NCI-H2227 (cell line): Measurements from ENCODE around the gene ANKRD34B.
"Not testable (repeated sequence)": the region's sequence is repeated elsewhere in the genome, so short reads cannot be mapped to it uniquely, and the experiment has no call there.

ENCODE experiments used
- DNase-seq: peaks from one replicate; lab custom pipeline; 2025; ENCODE audit not compliant: unreplicated experiment; lab: John Stamatoyannopoulos, UW

ANKRD34B gene

DNA sequence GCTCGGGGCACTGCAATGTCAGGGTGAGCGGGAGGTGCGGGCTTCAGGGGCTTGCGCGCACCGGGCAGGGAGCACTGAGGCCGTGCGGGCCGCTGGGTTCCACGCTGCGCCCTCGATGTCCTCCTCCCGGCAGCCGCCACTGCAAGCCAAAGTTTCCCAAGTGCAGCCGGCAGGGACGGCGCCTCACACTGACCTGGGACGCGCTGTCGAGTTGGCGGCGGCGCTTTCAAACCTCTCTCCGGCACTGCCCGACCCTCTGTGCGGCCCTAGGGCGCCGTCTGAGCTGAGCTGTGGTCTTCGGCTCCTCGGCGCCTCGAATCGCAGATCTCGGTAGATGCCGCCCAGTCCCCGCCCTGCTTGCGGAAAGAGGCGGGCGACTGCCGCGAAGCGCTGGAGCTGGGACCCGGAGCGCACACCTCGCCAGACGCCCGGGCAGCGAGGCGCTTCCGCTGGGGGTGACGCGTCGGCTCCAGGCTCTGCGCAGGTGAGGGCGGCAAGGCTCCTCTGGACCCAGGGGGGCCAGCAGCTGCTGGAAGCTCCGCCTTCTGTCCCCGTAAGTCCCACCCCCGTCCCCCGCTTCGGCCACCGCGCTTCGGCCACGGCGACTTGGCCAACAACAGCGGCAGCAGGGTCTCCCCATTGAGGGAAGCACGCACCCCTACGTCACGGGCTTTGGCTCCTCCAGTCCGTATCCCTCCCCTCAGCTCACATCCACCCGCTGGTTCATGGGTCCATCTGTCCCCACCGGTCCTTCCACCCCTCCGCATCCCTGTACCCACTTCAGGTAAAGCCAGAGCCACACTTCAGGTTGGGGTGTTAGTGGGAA, at the start of gene ANKRD34B:
Gene ANKRD34B (minus strand): TSS at position 320 of the 826 bp plus-strand sequence. CDS start 10,261 bp downstream, outside the sequence.
- peak; percentile 41 for DNase-seq

DNA sequence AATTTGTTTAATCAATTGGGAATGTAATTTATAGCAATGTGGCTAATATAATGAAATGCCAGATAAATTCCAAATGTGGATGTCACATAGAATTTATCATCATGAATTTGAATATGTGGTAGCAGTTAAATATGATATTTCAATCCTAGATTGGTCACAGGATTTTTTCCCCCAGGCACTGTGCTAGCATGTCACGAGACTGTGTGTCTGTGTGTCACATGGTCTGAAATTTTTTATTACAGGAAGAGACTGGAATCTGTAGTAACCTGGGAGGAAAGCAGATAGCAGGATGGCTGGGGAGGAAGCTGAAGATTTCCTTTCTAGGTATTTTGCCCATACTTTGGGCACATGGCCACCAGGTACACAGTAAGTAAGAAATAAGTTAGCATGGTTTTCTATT, 49.0 kb upstream of the ANKRD34B start:
- no peak for DNase-seq

DNA sequence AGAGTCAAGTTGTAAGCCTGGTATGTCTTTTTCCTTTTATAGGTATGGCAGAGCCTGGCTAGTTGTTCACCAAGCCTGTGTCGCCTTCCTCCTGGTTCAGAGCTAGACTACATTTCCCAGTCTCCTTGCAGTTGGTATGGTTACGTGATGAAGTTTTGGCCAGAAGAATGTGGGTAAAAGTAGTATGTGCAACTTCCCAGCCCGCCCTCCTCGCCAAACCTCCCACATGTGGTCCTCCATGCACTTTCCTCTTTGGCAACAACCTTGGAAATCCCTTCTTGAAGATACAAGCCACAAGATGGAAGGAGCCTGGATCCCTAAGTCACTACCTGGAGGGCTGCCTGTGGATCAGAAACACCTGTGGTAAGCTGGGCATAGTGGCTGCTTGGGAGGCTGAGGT, 48.4 kb upstream of the ANKRD34B start:
- no peak for DNase-seq

DNA sequence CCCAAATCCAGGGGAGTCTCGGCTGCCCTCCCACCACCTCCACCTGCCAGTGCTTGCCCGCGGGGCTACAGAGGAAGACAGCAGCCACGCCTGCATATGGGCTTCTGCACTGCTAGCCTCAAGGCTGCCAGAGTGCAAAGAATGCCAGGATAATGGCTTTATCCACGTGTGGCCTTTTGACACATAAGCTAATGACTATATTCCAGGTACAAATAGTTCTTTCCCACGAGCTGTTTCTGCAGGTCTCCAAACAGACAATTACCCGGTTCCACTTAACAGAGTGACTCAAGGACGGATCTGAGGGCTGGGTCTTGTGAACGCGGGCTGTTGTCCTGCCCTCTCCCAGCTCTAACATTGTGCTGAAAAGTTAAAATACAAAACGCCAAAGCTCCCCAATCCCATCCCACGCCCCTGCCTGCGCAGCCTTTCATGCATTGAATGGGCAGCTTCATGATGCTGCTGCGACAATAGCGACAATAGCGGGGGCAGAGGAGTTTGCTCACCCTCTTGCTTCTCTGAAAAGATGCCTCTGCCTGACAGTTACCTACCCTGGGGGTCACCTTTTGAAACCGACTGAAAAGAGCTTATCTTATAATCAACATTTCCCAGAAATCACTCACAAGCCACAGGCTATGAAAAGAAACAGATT, 45.3 kb upstream of the ANKRD34B start:
- DNase-seq: no peak

DNA sequence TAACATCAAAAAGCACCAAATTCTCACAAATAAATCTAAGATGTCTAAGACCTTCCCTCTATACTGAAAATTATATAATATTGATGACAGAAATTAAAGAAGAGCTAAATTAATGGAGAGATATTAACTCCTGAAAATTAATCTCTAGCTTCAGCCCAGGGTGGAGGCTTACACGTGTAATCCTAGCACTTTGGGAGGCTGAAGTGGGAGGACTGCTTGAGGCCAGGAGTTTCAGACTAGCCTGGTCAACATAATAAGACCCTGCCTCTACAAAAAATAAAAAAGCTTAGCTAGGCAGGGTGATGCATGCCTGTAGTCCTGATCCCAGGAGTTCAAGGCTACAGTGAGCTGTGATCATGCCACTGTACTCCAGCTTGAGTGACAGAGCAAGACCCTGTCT, 39.6 kb upstream of the ANKRD34B start:
- DNase-seq: no peak

DNA sequence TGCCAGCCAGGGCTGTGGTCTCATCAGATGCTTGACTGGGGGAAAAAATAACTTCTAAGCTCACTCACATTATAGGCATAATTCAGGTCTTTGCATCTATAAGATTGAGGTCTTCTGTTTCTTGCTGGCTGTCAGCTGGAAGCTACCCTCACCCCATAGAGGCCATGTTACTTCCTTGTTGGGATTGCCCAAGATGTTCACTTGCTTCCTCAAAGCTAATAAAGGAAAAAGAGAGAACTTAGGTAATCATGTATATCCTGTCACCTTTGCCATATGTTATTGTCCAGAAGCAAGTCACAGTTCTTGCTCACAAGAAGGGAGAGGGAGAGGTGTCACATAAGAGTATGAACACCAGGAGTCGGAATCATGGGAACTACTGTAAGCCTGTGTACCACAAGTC, 38.7 kb upstream of the ANKRD34B start:
- no peak for DNase-seq

DNA sequence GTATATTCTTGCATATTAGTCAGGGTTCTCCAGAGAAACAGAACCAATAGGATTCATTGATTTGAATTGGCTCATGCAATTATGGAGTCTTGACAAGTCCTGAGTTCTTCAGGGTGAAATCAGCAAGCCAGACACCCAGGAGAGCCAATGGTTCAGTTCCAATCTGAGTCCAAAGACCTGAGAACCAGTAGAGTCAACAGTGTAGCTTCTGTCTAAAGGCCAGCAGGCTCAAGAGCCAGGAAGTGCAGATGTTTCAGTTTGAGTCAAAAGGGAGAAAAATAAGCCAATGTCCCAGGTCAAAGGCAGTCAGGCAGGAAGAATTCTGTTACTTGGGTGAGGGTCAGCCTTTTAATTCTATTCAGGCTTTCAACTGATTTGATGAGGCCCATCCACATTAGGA, 37.8 kb upstream of the ANKRD34B start:
- DNase-seq: no peak

DNA sequence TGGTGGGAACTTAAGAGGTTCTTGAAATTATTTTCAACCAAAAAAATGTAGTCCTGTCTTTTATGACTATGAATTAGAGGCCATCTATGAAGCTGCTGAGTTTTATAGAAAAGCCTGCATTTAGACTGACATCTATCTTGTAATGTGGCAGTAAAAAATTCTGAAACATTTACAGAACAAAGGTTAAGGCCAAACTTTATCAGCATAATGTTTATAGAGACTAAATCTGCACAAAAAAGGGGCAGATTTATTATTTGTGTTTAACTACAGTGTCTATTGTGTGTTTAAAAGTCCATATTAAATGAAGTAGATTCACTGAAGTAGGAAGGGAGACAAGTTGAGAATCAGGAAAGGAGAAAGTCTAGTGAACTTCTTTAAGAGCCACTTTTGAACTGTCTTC, 37.3 kb upstream of the ANKRD34B start:
- DNase-seq: no peak

DNA sequence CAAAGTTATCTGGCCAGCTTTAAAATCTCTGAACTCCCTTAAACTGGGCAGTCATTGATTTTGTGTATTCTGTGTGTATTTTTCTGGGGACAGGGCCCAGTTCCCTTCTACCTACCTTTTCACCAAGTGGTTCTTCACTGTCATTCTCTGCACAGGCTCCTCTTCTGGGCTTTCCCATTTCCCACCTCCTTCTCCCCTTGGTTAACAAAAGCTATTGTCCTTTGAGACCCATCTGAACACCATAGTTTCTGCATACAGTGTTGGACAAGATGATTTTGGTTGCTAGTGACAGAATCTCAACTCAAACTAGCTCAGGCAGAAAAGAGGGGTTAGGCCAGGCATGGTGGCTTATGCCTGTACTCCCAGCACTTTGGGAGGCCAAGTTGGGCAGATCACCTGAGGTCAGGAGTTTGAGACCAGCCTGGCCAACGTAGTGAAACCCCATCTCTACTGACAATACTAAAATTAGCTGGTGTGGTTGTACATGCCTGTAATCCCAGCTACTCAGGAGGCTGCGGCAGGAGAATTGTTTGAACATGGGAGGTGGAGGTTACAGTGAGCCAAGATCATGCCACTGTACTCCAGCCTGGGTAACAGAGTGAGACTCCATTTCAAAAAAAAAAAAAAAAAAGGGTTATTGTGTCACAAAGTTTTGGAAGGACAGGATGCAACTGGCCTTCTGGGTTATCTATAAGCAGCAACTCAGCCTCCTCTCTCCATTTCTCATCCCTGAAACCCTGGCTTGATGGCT, 31.0 kb upstream of the ANKRD34B start:
- no peak for DNase-seq

DNA sequence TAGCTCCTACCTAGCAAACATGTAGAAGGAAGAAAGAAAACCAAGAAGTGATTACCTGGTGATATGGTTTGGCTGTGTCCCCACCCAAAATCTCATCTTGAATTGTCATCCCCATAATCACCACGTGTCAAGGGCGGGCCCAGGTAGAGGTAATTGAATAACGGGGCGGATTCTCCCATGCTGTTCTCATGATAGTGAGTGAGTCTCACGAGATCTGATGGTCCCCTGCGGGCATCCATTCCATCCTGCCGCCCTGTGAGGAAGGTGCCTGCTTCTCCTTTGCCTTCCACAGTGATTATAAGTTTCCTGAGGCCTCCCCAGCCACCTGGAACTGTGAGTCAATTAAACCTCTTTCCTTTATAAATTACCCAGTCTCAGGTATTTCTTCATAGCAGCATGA, 27.4 kb upstream of the ANKRD34B start:
- DNase-seq: no peak

DNA sequence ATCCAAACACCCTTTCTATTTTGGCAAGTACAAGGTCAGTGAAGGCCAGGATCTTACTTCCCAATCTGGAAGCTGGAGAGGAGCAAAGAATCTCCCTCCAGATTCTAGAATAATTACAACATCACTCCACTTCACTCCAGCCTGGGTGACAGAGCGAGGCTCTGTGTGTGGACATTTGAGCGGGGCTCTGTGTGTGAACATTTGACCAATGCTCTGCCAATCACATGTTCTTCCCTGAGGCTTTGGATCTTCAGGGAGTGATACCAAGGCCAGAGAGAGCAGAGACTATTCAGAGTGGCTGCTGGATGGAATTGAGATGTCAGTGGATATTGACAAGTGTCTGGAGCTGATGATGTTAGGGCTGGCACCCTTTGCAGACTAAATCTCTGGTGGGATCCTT, 24.7 kb upstream of the ANKRD34B start:
- no peak for DNase-seq

DNA sequence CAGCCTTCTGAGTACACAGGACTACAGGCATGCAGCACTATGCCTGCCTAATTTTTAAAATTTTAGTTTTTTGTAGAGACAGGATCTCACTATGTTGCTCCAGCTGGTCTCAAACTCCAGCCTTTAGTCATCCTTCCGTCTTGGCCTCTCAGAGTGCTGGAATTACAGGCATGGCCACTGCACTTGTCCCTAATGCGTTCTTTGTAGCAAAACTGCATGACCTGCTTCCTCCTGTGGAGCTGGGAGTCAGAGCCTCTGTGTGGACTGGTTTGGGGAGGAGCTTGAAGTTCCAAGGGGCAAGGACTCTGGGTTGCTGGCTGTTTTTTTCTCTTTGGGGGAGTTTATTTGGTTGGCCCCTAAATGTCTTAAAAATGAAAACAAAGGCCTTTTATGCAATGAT, 22.7 kb upstream of the ANKRD34B start:
- DNase-seq: no peak

DNA sequence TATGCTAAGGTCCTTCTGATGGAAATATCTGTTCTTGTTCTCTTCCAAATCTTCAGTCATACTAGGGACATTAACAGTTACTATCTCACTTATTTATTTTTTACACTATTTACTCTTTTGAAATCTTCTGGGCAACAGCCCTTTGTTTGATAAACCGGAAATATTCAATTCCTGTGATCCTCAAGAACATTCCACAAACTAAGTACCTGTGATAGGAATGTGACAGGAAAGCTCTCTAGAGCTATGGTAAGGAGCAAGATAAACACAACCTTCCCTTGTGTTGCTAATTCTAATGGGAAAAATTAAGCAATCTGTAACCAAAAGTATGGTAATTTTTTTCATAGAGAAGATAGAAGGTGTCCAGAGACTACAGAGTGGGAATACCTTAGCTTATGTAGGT, 22.0 kb upstream of the ANKRD34B start:
- DNase-seq: no peak

DNA sequence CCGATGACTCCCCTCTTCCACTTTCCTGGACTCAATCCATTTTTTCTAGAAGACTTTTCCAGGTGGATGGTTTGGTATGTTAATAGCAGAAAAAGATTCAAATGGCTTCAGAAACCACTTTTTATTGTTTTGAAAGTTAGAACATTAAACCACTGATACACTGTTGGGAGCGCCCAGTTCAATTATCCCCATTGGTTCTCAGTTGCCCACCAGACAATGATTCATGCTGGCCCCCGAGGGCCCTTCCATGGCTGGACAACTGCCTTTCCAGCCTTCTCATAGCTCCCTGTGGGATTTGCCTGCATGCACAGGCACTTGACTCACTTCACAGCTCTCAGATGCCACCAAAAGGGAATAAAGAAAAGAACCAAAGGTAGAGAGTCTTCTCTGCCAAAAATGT, 21.3 kb upstream of the ANKRD34B start:
- no peak for DNase-seq

DNA sequence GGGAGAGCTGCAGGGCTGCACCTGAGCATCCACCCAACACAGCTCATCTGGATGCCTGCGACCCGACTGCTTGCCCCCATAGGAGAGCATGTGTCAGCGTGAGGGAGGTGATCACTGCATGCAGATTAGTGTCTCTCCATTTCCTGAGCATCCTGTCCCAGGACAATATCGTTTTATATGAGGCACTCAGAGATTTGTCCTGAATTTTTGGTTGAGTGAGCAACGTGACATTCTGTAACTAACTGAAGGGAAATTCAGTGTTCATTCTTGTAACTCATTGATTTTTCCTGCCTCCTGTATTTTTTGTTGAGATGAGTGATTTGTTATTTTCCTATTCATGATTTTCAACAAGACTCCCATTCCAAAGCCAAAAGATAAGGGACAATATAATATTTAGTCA, 20.7 kb upstream of the ANKRD34B start:
- DNase-seq: no peak

DNA sequence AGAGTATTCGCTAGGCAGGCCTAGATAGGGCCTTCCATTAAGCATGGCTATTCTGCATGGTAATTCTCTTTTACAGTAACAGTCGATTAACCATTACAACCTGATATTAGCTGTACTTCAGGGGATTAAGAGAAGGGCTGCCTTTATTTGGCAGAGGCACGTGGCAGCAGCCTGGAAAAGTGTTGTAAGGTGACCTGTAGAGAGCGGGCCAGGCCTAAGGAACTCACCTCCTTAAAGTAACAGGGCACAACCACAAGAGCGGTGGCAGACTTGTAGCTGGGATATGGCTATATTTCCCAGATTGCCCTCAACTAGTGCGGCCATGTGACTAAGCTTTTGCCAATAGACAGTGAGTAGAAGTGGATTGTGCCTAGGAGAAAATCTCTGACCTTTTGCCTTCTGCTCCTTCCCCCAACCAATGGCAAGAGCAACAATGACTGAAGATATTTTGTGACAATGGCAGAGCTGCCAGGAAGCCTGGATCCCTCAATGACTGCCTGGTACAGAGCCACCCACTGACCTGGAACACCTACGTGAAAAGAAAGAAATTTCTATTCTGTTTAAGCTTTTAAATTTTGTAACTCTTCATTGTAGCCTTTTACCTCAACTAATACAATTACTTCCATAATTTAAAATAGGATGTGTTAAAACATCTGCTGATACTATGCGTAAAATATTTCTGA, 18.9 kb upstream of the ANKRD34B start:
- no peak for DNase-seq

DNA sequence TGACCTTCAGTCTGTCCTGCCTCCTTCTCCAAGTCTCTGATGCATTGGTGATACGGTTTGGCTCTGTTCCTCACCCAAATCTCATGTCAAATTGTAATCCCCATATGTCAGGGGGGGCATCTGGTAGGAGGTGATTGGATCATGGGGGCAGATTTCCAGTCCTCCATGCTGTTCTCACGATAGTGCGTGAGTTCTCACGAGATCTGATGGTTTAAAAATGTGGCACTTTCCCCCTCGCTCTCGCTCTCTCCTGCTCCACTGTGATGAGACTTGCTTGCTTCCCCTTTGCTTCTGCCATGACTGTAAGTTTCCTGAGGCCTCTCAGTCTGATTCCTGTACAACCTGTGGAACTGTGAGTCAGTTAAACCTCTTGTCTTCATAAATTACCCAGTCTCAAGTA, 14.7 kb upstream of the ANKRD34B start:
- no peak for DNase-seq

DNA sequence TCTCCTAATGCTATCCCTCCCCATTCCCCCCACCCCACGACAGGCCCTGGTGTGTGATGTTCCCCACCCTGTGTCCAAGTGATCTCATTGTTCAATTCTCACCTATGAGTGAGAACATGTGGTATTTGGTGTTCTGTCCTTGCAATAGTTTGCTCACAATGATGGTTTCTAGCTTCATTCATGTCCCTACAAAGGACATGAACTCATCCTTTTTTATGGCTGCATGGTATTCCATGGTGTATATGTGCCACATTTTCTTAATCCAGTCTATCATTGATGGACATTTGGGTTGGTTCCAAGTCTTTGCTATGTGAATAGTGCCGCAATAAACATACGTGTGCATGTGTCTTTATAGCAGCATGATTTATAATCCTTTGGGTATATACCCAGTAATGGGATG, 10.2 kb upstream of the ANKRD34B start:
- not testable (repeated sequence) for DNase-seq

DNA sequence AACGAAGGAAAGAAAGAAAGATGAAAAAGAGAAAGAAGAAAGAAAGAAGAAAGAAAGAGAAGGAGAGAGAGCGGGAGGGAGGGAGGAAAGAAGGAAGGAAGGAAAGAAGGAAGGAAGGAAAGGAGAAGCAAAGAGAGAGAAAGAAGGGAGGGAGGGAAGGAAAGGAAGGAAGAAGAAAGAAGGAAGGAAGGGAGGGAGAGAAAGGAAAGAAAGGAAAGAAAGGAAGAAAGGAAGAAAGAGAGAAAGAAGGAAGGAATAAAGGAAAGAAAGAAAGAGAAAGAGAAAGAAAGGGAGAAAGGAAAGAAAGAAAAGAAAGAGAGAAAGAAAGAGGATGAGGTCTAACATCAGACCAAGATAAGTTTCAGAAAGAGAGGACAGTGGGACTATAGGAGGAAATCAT, 9.0 kb upstream of the ANKRD34B start:
- no peak for DNase-seq

DNA sequence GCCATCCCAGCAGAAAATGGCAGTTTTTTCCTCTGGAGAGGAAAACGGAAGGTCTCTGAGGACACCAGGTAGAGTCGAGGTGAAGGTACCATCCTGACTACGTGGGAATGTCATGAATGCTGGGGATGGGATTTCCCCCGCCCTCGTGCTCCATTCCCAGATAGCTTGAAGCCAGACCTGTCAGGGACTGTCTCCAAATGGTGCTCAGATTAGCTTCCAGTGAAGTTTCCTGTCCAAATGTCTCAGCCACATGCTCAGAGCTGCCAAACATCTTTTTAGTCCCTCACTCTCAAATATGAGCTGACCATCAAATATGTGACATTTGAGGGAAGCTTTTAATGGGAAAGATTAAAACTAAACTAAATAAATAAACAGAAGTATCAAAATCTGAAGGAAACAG, 7.6 kb upstream of the ANKRD34B start:
- no peak for DNase-seq

DNA sequence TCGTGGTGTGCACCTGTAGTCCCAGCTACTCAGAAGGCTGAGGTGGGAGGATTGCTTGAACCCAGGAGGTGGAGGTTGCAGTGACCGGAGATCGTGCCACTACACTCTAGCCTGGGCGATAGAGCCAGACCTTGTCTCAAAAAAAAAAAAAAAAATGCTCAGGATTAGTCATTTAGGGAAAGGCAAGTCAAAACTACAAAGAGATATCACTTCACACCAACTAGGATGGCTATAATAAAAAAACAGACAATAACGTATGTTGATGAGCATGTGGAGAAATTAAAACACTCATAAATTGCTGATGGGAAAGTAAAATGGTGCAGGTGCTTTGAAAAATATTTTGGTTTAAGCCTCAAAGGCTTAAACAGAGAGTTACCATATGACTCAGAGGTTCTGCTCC, 6.3 kb upstream of the ANKRD34B start:
- DNase-seq: no peak
